HG02623 (cell line): ENCODE measurements around the gene MAP3K2.

ENCODE experiments used
- ATAC-seq: cut with Tn5 transposase; IDR thresholded peaks from one replicate; pipeline ENCODE4 v1.9.1; 2021; ENCODE audit warnings: moderate library complexity; ENCODE audit not compliant: unreplicated experiment

Gene MAP3K2

GRCh38 chr2:127408004-127408806, 20.4 kb upstream of the MAP3K2 start:
- ATAC-seq: peak; percentile 66

GRCh38 chr2:127407661-127408003, 19.9 kb upstream of the MAP3K2 start:
- ATAC-seq: peak; percentile 14

GRCh38 chr2:127407091-127407490, 19.3 kb upstream of the MAP3K2 start:
- ATAC-seq: no peak

GRCh38 chr2:127406454-127406853, 18.7 kb upstream of the MAP3K2 start:
- ATAC-seq: no peak

DNA sequence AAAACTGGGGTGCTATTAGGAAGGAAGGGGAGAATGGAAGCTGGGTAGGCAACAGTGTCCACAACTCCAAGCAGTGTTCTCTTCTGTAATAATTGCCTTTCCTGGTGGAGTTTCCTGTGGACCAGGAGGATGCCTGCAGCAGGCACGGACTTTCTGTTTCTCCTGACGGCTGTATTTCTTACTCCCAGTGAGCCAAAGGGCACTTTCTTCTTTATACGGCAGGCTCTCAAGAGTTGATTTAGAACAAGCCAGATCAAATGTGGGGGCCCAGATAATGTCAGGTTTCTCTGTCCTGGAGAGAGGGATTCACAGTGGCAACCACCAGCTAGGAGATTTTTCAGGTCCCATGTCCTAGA, 17.5 kb upstream of the MAP3K2 start:
- ATAC-seq: no peak

DNA sequence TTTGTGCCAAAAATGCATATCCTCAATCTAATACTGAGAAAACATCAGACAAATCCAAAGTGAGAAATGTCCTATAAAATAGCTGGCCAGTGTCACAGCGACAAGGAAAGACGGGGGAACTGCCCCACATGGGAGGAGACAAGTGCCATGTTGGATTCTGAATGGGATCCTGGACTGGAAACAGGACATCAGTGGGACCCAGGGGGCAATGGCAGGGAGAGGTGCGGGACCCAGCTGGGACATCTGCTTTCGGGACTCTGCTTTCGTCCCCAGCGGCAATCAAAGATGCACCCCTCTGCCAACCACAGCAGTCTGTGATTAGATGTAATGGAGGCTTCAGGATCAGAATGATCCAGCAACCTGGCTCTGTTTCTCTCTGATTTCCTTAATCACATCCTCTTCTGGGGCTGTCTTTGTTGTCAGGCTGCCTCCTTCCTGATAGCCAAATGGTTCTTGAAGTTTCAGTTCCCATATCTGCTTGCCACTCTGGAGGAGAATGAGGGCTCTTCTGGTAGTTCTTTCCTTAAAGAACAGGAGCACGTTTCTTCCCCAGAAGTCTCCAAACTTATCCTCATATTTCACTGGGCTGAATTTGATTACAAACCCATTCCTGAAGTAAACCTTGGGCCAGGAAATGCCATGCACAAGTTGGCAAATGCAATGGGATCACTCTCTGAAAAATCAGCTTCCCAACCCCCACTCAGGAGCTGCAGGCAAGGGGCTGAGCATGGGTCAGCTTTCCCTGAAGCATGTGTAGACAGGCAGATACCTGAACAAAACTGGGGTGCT, 16.9 kb upstream of the MAP3K2 start:
- no peak for ATAC-seq

DNA sequence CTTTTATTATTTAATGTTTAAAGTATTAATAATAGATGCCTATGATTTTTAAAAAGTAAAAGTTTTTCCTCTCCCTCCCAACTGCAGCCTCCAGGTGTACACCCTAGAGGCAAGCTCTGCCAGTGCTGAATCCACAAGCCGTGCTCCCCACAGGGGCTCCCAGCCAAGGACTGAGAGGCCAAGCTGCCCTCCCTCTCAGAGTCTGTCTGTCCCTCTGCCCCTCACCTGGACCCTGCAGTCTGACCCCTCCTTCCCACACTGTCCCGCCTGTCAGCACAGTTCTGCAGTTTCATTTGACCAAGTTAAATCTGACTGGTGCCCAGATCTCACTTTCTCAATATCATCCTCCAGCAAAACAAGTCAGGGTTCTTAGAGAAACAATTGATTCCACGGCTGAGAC, 15.7 kb upstream of the MAP3K2 start:
- no peak for ATAC-seq

DNA sequence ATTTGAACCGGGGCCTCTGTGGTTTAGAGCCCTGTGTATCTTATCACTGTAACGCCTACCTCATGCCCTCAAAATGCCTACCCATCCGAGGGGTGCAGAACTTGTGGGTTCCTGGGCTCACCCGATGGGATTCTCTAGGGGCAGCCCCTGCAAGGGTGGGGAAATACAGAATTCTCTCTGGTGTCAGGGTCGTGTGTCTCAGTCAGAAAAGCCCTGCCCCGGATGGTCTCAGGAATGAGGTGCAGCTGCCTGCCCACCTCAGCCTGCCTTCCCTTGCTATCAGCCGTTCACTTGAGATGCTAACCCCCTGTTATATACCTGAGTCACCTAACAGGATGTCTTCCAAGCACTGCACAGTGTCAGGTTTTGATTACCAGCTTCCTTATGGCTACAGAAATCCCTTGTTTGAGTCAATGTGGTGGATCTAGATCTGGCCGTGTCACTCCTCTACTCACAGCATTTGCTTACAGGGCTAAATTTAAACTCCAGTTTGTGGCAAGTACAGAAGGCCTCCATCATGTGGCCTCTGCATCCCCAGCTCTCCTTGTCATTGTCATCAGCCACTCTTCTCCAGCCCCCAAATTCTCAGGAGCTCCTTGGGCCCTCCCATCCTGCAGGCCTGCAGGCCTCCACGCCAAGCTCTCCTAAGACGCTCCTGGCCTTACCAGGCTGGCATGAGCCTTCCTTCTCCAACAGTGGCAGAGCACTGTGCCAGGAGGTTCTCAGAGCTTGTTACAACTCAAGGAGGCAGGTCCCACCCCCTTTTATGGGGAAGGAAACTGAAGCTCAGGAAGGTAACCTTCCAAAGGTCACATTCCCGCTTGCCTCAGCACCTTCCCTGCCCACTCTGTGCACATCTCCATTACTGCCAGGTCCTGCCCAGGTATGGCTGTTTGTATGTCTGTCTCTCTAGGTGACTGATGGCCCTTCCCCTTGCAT, 14.3 kb upstream of the MAP3K2 start:
- ATAC-seq: no peak

- no peak for ATAC-seq
These were observed 13.4 kb upstream of the MAP3K2 start for GRCh38 chr2:127400897-127401756.

GRCh38 chr2:127400533-127400896, 12.7 kb upstream of the MAP3K2 start:
- no peak for ATAC-seq

DNA sequence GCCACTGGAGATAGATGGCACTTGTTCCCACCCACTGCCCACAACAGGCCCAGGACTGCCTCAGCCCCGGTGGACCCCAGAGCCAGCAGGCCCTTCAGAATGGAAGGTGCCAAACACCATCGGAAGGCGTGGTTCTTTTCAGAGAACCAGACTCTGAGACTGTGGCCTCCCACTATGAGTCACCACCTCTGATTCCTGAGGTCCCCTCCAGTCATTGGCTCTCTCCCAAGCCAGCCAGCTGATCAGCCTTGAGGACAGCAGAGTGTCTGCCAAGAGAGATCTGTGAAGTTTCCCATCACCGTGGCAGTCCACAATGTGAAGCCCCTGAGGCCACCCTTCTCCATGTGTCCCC, 10.4 kb upstream of the MAP3K2 start:
- ATAC-seq: peak; percentile 87

DNA sequence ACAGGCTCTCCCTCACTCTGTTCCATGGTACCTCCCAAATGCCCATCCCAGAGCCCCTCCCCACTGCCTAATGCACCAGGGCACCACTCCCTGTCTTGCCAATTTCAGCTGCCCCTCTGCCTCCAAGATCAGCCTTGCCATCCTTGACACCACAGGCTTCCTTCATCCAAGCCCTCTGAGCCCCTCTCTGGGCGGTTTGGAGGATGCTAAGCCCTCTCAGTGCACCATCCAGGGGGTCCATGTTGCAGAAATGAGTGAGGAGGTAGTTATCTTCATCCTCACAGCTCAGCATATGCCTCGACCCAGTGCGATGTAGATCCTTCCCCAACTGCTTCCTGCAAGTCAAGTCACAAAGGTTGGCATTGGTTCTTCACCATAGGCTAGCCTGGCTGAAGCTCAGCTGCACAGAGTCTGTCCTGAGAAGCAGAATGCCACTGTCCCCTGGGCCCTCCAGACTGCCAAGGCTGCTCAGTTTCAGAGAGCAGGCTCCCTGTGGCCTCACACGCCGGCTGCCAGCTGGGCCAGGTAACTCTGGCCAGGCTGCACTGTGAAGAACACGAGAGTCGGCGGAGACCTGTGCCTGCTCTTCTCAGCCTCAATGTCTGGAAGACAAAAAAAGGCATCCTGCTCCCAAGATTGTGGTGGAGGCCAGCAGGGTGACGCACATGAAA, 9.9 kb upstream of the MAP3K2 start:
- ATAC-seq: no peak

GRCh38 chr2:127394492-127394891, 6.7 kb upstream of the MAP3K2 start:
- no peak for ATAC-seq

DNA sequence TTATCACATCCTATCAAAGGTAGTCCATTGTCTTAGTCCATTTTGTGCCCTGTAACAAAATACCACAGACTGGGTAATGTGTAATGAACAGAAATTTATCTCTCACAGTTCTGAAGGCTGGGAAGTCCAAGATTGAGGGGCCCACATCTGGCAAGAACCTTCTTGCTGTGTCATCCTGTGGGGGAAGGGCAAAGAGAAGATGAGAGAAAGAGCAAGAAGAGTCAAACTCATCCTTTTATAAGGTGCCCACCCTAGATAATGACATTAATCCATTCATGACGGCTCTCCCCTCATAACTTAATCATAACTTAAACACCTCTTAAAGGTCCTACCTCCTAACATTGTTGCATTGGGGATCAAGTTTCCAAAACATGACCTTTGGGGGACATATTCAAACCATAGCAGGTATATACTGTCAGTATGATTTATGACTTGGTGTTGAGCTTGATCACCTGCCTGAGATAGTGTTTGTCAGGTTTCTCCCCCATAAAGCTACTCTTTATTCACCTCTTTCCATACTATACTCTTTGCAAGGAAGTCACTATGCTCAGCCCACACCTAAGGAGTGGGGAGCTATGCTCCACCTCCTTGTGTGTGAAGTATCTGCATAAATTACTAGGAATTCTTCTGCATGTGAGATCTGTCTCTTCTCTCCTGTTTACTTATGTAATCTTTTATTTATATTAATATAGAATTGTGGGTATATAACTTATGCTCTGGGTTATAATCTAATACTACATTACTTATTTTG, 5.2 kb upstream of the MAP3K2 start:
- ATAC-seq: no peak

DNA sequence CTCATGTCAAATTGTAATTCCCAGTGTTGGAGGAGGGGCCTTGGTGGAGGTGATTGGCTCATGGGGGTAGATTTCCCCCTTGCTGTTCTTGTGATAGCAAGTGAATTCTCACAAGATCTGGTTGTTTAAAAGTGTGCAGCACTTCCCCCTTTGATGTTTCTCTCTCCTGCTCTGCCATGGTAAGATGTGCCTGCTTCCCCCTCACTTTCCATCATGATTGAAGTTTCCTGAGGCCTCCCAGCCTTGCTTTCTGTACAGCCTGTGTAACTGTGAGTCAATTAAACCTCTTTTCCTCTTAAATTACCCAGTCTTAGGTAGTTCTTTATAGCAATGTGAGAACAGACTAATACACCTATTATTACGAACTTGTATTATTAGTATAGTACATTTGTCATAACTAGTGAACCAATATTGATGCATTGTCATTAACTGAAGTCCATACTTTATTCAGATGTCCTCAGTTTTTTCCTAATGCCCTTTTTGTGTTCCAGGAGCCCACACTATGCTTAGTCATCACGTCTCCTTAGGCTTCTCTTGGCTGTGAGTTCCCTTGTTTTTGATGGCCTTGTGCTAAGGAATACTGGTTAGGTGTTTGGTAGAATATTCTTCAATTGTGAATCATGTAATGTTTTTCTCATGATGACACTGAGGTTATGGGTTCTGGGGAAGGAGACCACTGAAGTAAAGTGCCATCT, 4.5 kb upstream of the MAP3K2 start:
- ATAC-seq: no peak

DNA sequence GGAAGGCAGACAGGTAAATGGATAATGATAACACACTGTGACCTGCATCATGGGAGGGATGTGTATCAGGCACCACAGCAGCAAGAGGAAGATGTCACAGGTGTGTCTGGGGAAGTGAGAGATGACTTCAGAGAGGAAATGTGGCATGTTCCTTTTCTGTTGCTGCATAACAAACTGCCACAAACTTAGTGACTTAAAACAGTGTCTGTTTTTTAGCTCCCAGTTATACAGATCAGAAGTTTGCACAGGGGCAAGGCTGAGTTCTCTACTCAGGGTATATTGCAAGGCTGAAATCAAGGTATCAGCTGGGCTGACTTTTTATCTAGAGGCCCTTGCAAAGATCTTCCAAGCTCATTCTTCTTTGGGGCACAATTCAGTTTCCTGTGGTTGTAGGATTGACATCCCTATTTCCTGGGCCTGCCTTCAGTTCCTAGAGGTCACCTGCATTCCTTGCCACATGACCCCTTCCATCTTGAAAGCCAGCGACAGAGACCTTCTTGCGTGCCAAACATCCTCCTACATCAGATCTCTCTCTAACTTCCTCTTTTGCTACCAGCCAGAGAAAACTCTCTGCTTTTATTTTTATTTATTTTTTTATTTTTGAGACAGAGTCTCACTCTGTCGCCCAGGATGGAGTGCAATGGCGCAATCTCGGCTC, 2.1 kb upstream of the MAP3K2 start:
- ATAC-seq: no peak

- no peak for ATAC-seq
These were observed 819 bp upstream of the MAP3K2 start for GRCh38 chr2:127388423-127389164.
